ENCODE measurements around the gene UBE2E2. TPM values are rescaled to one million over a fixed set of nuclear protein-coding genes. Genes with fewer than 3 reads are reported as not detected.

The UBE2E2 gene
- total RNA-seq, 1 experiment from 2014 or later, result 38.6 TPM

- Histone ChIP-seq H4K20me1 (ENCODE audit: control insufficient read depth, insufficient read depth, insufficient read length) (no peaks in the 10 kb centered on the region), H3K23me2 (ENCODE audit: insufficient read length, low read depth, low read length, poor library complexity, severe bottlenecking) (no peaks in the 10 kb centered on the region), H2AFZ (ENCODE audit: low read length) (no peak overlapping the region), H2BK15ac (ENCODE audit: low read depth, low read length) (no peak overlapping the region), H3T11ph (ENCODE audit: low read length) (no peak overlapping the region), H2AK5ac (ENCODE audit: insufficient read length, low read length) (no peak overlapping the region), H3K18ac (ENCODE audit: insufficient read length, low read depth, low read length) (no peak overlapping the region), H3K56ac (ENCODE audit: insufficient read length, low read depth, low read length) (no peak overlapping the region), H2BK20ac (ENCODE audit: low read depth, low read length, poor library complexity, severe bottlenecking) (no peak overlapping the region), H3K79me1 (ENCODE audit: insufficient read depth, low read depth, low read length, poor library complexity, severe bottlenecking) (peaks cover 9% of the 10 kb centered on the region), H4K8ac (replicated peaks; ENCODE audit: insufficient read length, low read depth, low read length) (no peak overlapping the region), H2BK5ac (ENCODE audit: insufficient read length, low read length) (no peak overlapping the region), H4K91ac (ENCODE audit: insufficient read length, low read depth, low read length) (no peak overlapping the region), H3K79me2 (ENCODE audit: insufficient read depth, low read length) (peaks cover 5% of the 10 kb centered on the region; the same call in 1 of the 2 replicates), H3K9me3 (ENCODE audit: control insufficient read depth, low read depth, low read length) (no peaks in the 10 kb centered on the region), H4K5ac (ENCODE audit: insufficient read length, low read depth, low read length) (no peak overlapping the region), H3K27me3 (ENCODE audit: insufficient read depth, low read length) (no peaks in the 10 kb centered on the region; the same call in 1 of the 2 replicates), H2BK12ac (ENCODE audit: insufficient read length, low read depth, low read length) (no peak overlapping the region), H3K27ac (ENCODE audit: insufficient read length, low read depth, low read length) (no peak overlapping the region), H3K4me1 (ENCODE audit: insufficient read depth, low read length) (peaks cover 3% of the 10 kb centered on the region; the same call in 1 of the 2 replicates), H2BK120ac (ENCODE audit: low read depth, low read length, poor library complexity, severe bottlenecking) (no peak overlapping the region), H3K23ac (ENCODE audit: insufficient read length, low read depth, low read length) (no peak overlapping the region), H3K9ac (ENCODE audit: extremely low read depth, insufficient read length, low read length) (no peak overlapping the region), H3K4me2 (ENCODE audit: insufficient read depth, insufficient read length, low read length) (no peak overlapping the region), H3K14ac (ENCODE audit: insufficient read depth, low read length) (no peak overlapping the region), H3K4ac (ENCODE audit: low read depth, low read length) (no peak overlapping the region)
- Mint-ChIP-seq H3K9me3 (no peaks in the 10 kb centered on the region), H3K36me3 (ENCODE audit: insufficient read depth in 1 of 3, low read depth in 3 of 3) (no peaks in the 10 kb centered on the region), H3K27me3 (ENCODE audit: low read depth) (no peaks in the 10 kb centered on the region), H3K27ac (peak overlapping the region in 1 of 3 experiments; percentile 71; a peak in 3 of 7 replicates), H3K4me1 (peaks cover 31 to 34% of the 10 kb centered on the region in 2 experiments), H3K4me3 (no peak overlapping the region)
- no CpG with 5 or more reads among the region's 2 CpGs for WGBS (ENCODE audit: extremely low coverage, insufficient read length, low lambda C conversion rate)
- DNase-seq, result no peak
- TF ChIP-seq CTCF (conservative IDR thresholded peaks at IDR 0.05), result no peak
These were observed 35.0 kb downstream of the UBE2E2 start for GRCh38 chr3:23238156-23238555.

Measured in H9 (cell line).